ENCODE measurements around the gene CUTA.
A peak's percentile ranks its signal among the peaks of the same experiment; 100 is the strongest.

Gene CUTA

GRCh38 chr6:33421344-33421643 lies 3.4 kb upstream of the CUTA start:
- Histone ChIP-seq H3K9me3 (ENCODE audit: insufficient read depth, low read depth, low read length) (no peaks in the 10 kb centered on the region), H3K36me3 (ENCODE audit: insufficient read depth, low read length) (no peaks in the 10 kb centered on the region), H3K9me2 (replicated peaks; ENCODE audit: low read depth, low read length) (no peaks in the 10 kb centered on the region), H3K4me1 (ENCODE audit: insufficient read depth, low read length, poor library complexity, severe bottlenecking) (peaks cover 49% of the 10 kb centered on the region), H3K9ac (ENCODE audit: low read depth, low read length, poor library complexity, severe bottlenecking) (peak overlapping the region; percentile 78), H3K4me3 (ENCODE audit: low read length, poor library complexity, severe bottlenecking) (peak overlapping the region; percentile 78), H4K20me1 (ENCODE audit: insufficient read depth, low read length, poor library complexity, severe bottlenecking) (peaks cover 17% of the 10 kb centered on the region), H3K27me3 (ENCODE audit: insufficient read depth, low read length, poor library complexity, severe bottlenecking) (no peaks in the 10 kb centered on the region), H3F3A (ENCODE audit: low read depth) (0 out of 2 replicates have a peak, but pooled peaks cover 3% of the 10 kb centered on the region), H2AFZ (ENCODE audit: low read length) (no peak overlapping the region), H3K4me2 (ENCODE audit: low read depth, low read length, poor library complexity, severe bottlenecking) (peak overlapping the region; percentile 59), H3K79me2 (ENCODE audit: insufficient read depth, low read length) (peaks cover 36% of the 10 kb centered on the region)
- TF ChIP-seq CTCF (conservative IDR thresholded peaks at IDR 0.05; ENCODE audit: low read length) (no peak), EZH2phosphoT487 (IDR thresholded peaks at IDR 0.05; ENCODE audit: borderline replicate concordance) (no peak)

- Histone ChIP-seq H3K27me3 (ENCODE audit: insufficient read depth, low read length, poor library complexity, severe bottlenecking) (no peaks in the 10 kb centered on the region), H3K79me2 (ENCODE audit: insufficient read depth, low read length) (peaks cover 42% of the 10 kb centered on the region), H2AFZ (ENCODE audit: low read length) (no peak overlapping the region), H3K9me3 (ENCODE audit: insufficient read depth, low read depth, low read length) (no peaks in the 10 kb centered on the region), H3K9ac (ENCODE audit: low read depth, low read length, poor library complexity, severe bottlenecking) (peak overlapping the region; percentile 78), H3K36me3 (ENCODE audit: insufficient read depth, low read length) (no peaks in the 10 kb centered on the region), H3K4me3 (ENCODE audit: low read length, poor library complexity, severe bottlenecking) (peak overlapping the region; percentile 78), H3K9me2 (replicated peaks; ENCODE audit: low read depth, low read length) (no peaks in the 10 kb centered on the region), H3F3A (ENCODE audit: low read depth) (no peaks in the 10 kb centered on the region), H4K20me1 (ENCODE audit: insufficient read depth, low read length, poor library complexity, severe bottlenecking) (peaks cover 20% of the 10 kb centered on the region), H3K4me1 (ENCODE audit: insufficient read depth, low read length, poor library complexity, severe bottlenecking) (peaks cover 54% of the 10 kb centered on the region), H3K4me2 (ENCODE audit: low read depth, low read length, poor library complexity, severe bottlenecking) (peak overlapping the region; percentile 59)
- TF ChIP-seq CTCF (conservative IDR thresholded peaks at IDR 0.05; ENCODE audit: low read length) (no peak), EZH2phosphoT487 (IDR thresholded peaks at IDR 0.05; ENCODE audit: borderline replicate concordance) (no peak)
Observed at GRCh38 chr6:33420491-33421343, 2.8 kb upstream of the CUTA start.

GRCh38 chr6:33419580-33420490 lies 1.9 kb upstream of the CUTA start, which contains the start of gene SYNGAP1:
SYNGAP1 (plus strand) TSS chr6:33420065; CDS start chr6:33420265, 200 bp downstream.
- no peak within 1 kb of the TSS; the same call in 1 of the 2 replicates for H2AFZ ChIP-seq (ENCODE audit: low read length)
- peaks cover 29% of the 10 kb centered on the region for H4K20me1 ChIP-seq (ENCODE audit: insufficient read depth, low read length, poor library complexity, severe bottlenecking)
- no peaks in the 10 kb centered on the region for H3F3A ChIP-seq (ENCODE audit: low read depth)
- H3K4me3 ChIP-seq (ENCODE audit: low read length, poor library complexity, severe bottlenecking), result peak within 1 kb of the TSS; percentile 78
- no peaks in the 10 kb centered on the region for H3K36me3 ChIP-seq (ENCODE audit: insufficient read depth, low read length)
- H3K4me1 ChIP-seq (ENCODE audit: insufficient read depth, low read length, poor library complexity, severe bottlenecking), result peaks cover 54% of the 10 kb centered on the region
- no peaks in the 10 kb centered on the region for H3K9me3 ChIP-seq (ENCODE audit: insufficient read depth, low read depth, low read length)
- TF ChIP-seq EZH2phosphoT487 (IDR thresholded peaks at IDR 0.05; ENCODE audit: borderline replicate concordance) (no peak), CTCF (conservative IDR thresholded peaks at IDR 0.05; ENCODE audit: low read length) (no peak)
- peak within 1 kb of the TSS; percentile 93 for H3K9ac ChIP-seq (ENCODE audit: low read depth, low read length, poor library complexity, severe bottlenecking)
- peak within 1 kb of the TSS; percentile 94 for H3K4me2 ChIP-seq (ENCODE audit: low read depth, low read length, poor library complexity, severe bottlenecking)
- no peaks in the 10 kb centered on the region for H3K27me3 ChIP-seq (ENCODE audit: insufficient read depth, low read length, poor library complexity, severe bottlenecking)
- H3K9me2 ChIP-seq (replicated peaks; ENCODE audit: low read depth, low read length), result no peaks in the 10 kb centered on the region
- H3K79me2 ChIP-seq (ENCODE audit: insufficient read depth, low read length), result peaks cover 48% of the 10 kb centered on the region
